SK-N-MC (cell line): ENCODE measurements around the gene PPWD1.
"Not testable (repeated sequence)": the region's sequence is repeated elsewhere in the genome, so short reads cannot be mapped to it uniquely, and the experiment has no call there.

Experiments used
- DNase-seq: peaks from one replicate; pipeline ENCODE4 v3.0.0-alpha.2; 2011; ENCODE audit warnings: low read depth, low spot score
- H3K27ac ChIP-seq: fragments of 200-600 bp; sonication (generic); 2 replicates; pipeline ENCODE4 v1.5.1; 2016; ENCODE audit warnings: mixed run types
- H3K36me3 ChIP-seq: fragments of 200-600 bp; sonication (generic); 2 replicates; pipeline ENCODE4 v1.6.1; 2017; ENCODE audit warnings: antibody characterized with exemption, low read length, mixed read lengths; ENCODE audit not compliant: insufficient read depth
- H3K4me3 ChIP-seq: fragments of 200-600 bp; sonication (generic); 2 replicates; pipeline ENCODE4 v1.5.1; 2016
- H3K9ac ChIP-seq: fragments of 200-600 bp; sonication (generic); 2 replicates; pipeline ENCODE4 v1.8.0; 2017; ENCODE audit warnings: mixed run types, mixed read lengths; ENCODE audit not compliant: insufficient read length
- H3K9me3 ChIP-seq: fragments of 200-600 bp; sonication (generic); 2 replicates; pipeline ENCODE4 v1.6.1; 2017; ENCODE audit warnings: low read depth, mild to moderate bottlenecking, antibody characterized with exemption, low read length, moderate library complexity, mixed read lengths
- EZH2 ChIP-seq: fragments of 200-600 bp; sonication (generic); IDR thresholded peaks from one replicate; pipeline ENCODE4 v1.6.1; 2017; ENCODE audit warnings: antibody characterized with exemption
- FOXP2 ChIP-seq: optimal IDR thresholded peaks from 2 replicates; pipeline ENCODE3; 2011; ENCODE audit warnings: mild to moderate bottlenecking, moderate library complexity; ENCODE audit not compliant: insufficient read depth; ENCODE audit errors: extremely low read length, control extremely low read depth
- POLR2AphosphoS5 ChIP-seq: IDR thresholded peaks from 2 replicates; pipeline ENCODE4 v1.6.1; 2012; ENCODE audit warnings: mild to moderate bottlenecking, low read depth, low read length, borderline replicate concordance

The PPWD1 gene

DNA sequence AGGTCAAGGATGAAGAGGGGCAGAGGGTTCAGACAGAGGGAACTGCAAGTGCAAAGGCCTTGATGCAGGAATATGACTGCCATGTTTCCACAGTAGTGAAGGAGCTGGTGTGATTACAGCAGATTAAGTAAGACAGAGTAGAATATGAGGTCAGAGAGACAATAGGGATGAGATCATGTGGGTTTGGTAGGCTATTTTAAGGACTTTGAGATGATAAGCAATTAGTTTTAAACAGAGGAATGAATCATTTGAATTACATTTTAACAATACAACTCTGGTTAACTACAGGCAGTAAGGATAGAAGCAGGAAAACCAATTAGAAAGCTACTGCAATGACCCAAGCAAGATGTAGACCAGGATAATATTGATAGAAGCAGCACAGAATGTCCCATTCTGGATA is 7.8 kb upstream of the PPWD1 start:
- H3K36me3 ChIP-seq = peaks cover 63% of the 10 kb centered on the region
- H3K27ac ChIP-seq = no peak overlapping the region
- no peak overlapping the region for H3K9ac ChIP-seq
- TF ChIP-seq EZH2 (no peak), FOXP2 (no peak), POLR2AphosphoS5 (no peak)
- DNase-seq = no peak
- H3K9me3 ChIP-seq = no peaks in the 10 kb centered on the region
- no peak overlapping the region for H3K4me3 ChIP-seq

DNA sequence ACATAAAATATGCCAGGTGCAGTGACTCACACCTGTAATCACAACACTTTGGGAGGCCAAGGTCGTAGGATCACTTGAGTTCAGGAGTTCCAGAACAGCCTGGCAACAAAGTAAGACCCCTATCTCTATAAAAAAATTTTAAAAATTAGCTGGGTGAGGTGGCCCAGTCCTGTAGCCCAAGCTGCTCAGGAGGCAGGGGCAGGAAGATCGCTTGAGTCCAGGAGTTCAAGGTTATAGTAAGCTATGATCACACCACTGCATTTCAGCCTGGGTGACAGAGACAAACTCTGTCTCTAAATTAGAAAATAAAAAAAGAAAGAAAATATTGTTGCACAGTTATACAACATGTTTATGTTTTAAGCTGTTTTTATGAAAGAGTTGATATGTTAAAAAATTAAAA is 6.9 kb upstream of the PPWD1 start:
- Histone ChIP-seq H3K36me3 (peaks cover 62% of the 10 kb centered on the region), H3K27ac (no peak overlapping the region)
- TF ChIP-seq EZH2 (no peak), POLR2AphosphoS5 (no peak), FOXP2 (no peak)

DNA sequence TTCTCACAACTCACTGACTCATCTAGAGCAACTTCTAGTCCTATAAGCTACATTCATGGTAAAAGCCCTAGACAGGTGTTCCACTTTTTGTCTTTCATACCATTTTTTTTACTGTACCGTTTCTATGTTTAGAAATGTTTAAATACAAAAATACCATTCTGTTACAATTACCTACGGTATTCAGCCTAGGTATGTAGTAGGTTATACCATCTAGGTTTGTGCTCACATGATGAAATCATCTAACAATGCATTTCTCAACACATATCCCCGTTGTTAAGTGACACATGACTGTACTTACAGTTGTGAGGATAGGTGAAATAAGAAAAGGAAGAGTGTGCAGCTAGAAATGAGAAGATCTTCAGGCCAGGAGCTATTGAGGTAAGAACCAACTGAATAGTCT is 6.4 kb upstream of the PPWD1 start:
- no peak overlapping the region for H3K4me3 ChIP-seq
- H3K9me3 ChIP-seq = no peaks in the 10 kb centered on the region
- no peak overlapping the region for H3K9ac ChIP-seq
- DNase-seq = no peak
- no peak overlapping the region for H3K27ac ChIP-seq
- H3K36me3 ChIP-seq = peaks cover 62% of the 10 kb centered on the region
- no peak for TF ChIP-seq EZH2
- TF ChIP-seq FOXP2 = no peak
- TF ChIP-seq POLR2AphosphoS5 = no peak

More for the DNA sequence above, 6.9 kb upstream of the PPWD1 start:
- Histone ChIP-seq H3K4me3 (no peak overlapping the region), H3K9ac (no peak overlapping the region), H3K9me3 (no peaks in the 10 kb centered on the region)
- DNase-seq = no peak

DNA sequence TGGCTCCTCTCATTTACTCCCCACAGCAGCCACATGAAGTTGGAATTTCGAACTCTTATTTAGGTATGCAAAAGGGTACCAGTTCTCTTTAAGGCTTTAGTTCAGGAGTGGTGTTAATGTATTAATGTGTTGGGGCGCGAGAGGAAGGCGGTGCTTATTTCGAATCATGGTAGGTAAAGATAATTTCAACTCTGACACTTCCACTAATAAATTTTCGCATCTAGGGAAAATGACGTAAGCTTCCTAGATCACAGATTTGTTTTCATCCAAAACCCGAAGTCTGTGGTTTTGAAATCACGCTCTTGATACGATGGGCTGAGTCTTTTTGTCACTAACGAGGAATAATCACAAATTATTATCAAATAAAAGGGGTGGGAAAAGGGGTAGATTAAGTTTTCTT is 681 bp downstream of the PPWD1 start:
- H3K9me3 ChIP-seq = no peaks in the 10 kb centered on the region
- no peak for DNase-seq
- peak overlapping the region; percentile 81 for H3K27ac ChIP-seq
- peak overlapping the region; percentile 87 for H3K9ac ChIP-seq
- peaks cover 19% of the 10 kb centered on the region for H3K36me3 ChIP-seq
- peak overlapping the region; percentile 94 for H3K4me3 ChIP-seq
- TF ChIP-seq FOXP2 (no peak), EZH2 (no peak), POLR2AphosphoS5 (no peak)

DNA sequence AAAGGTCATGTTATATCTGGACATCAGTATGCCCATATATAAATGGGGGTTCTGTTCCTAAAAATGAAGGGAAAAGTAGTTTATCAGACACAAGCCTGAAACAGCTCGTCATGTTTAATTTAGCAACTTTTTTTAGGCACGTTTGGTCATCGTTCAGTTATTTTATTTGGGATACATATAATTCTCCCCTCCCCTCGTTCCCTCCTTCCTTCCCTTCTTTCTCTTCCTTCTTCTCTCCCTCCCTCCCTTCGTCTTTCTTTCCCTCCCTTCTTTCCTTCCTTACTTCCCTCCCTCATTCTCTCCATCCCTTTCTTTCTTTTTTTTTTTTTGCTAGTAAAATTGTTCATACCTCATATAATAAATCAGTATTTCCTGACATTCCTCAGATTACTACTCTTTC is 3.4 kb downstream of the PPWD1 start:
- Histone ChIP-seq H3K9me3 (no peaks in the 10 kb centered on the region), H3K27ac (no peak overlapping the region), H3K36me3 (peaks cover 8% of the 10 kb centered on the region; the same call in 1 of the 2 replicates), H3K4me3 (no peak overlapping the region), H3K9ac (no peak overlapping the region)
- no peak for DNase-seq
- TF ChIP-seq FOXP2 (no peak), EZH2 (no peak), POLR2AphosphoS5 (no peak)

DNA sequence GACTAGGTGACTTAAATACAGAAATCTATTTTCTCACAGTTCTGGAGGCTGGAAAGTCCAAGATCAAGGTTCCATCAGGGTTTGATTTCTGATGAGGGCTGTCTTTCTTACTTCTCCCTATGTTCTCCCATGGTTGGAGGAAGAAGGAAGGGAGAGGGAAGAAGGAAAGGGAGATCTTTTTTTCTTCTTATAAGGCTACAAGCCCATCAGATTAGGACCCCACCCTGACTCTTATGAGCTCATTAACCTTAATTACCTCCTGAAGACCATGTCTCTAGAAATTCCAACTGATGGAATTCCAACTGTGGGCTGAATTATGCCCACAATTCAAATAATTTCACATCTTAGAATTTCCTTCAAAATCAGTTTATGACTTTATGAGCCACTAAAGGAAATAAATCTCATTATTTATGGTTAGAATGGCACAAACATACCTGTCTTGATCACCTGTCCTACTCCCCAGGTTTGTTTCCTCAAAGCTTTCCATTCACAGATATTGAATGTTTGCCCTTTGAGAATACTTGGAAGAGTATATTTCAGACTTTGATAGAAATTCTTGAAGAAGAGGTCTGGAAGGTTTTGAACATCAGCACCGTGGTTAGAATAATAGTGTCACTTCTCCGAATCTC is 7.6 kb downstream of the PPWD1 start:
- H3K9ac ChIP-seq = no peak overlapping the region
- no peak for DNase-seq
- peaks cover 14% of the 10 kb centered on the region for H3K36me3 ChIP-seq
- H3K4me3 ChIP-seq = no peak overlapping the region
- H3K9me3 ChIP-seq = no peaks in the 10 kb centered on the region
- TF ChIP-seq EZH2 = no peak
- TF ChIP-seq FOXP2 = no peak
- TF ChIP-seq POLR2AphosphoS5 = no peak
- H3K27ac ChIP-seq = no peak overlapping the region

DNA sequence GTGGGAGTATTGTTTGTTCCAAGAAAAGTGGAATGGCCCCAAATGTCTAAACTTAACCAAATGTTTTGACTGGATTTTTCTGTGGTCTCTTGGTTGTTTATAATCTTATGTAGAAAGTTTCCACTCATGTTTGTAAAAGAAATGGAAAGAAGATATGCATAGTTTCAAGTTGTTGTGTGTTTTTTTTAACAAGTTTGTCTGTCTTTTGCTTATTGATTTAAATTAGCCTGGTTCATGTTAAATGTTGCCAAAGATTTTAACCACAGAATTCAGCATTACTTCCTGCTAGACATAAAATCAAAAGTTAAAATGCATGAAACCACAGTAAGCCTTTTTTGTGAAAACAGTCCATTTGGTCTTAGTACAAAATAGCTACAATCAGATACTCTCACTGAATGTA is 14.0 kb downstream of the PPWD1 start:
- peaks cover 35% of the 10 kb centered on the region for H3K36me3 ChIP-seq
- no peak for DNase-seq
- no peak overlapping the region for H3K27ac ChIP-seq

DNA sequence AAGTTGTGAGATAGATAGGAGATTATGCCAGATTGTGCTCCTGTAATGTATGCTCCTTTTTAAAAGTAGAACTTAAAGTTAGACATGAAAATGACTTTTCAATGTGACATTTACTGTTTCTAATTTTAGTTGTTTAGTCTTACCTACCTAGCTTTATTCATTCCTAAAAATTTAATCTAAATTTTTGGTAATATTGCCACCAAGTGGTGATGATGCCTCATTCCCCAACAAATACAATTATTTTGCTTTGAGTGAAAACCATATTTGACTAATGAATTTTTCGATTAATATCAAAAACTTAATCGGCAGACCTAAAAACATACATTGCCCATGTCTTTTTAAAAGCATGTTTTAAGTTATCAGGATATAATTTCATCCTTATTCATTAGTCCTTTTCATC is 25.6 kb downstream of the PPWD1 start:
- Histone ChIP-seq H3K4me3 (no peak overlapping the region), H3K36me3 (peaks cover 82% of the 10 kb centered on the region), H3K9ac (no peak overlapping the region), H3K9me3 (no peaks in the 10 kb centered on the region), H3K27ac (no peak overlapping the region)
- DNase-seq = no peak
- no peak for TF ChIP-seq FOXP2
- no peak for TF ChIP-seq POLR2AphosphoS5
- TF ChIP-seq EZH2 = no peak

More for the DNA sequence above, 14.0 kb downstream of the PPWD1 start:
- TF ChIP-seq FOXP2 = no peak
- no peak for TF ChIP-seq EZH2
- no peak for TF ChIP-seq POLR2AphosphoS5
- Histone ChIP-seq H3K9ac (no peak overlapping the region), H3K9me3 (no peaks in the 10 kb centered on the region), H3K4me3 (no peak overlapping the region)

DNA sequence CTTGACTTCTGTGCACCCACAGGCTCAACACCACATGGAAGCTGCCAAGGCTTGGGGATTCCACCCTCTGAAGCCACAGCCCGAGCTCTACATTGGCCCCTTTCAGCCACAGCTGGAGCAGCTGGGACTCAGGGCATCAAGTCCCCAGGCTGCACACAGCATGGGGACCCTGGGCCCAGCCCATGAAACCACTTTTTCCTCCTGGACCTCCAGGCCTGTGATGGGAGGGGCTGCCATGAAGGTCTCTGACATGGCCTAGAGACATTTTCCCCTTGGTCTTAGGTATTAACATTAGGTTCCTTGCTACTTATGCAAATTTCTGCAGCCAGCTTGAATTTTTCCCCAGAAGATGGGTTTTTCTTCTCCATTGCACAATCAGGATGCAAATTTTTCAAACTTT is 38.7 kb downstream of the PPWD1 start:
- not testable (repeated sequence) for DNase-seq, H3K9me3 ChIP-seq, H3K27ac ChIP-seq, H3K4me3 ChIP-seq, H3K9ac ChIP-seq
- H3K36me3 ChIP-seq = peaks cover 60% of the 10 kb centered on the region
